MM.1S (cell line): ENCODE measurements around the gene ABCC3.
A peak's percentile ranks its signal among the peaks of the same experiment; 100 is the strongest.

ENCODE experiments used
- DNase-seq: peaks from one replicate; pipeline ENCODE4 v3.0.0-alpha.2; 2015
- H2AFZ ChIP-seq: fragments of 300-600 bp; sonication (generic); 2 replicates; pipeline ENCODE4 v1.6.0; 2016; ENCODE audit warnings: antibody characterized with exemption, low read length
- H3F3A ChIP-seq: fragments of 300-600 bp; sonication (generic); 2 replicates; pipeline ENCODE4 v1.6.1; 2016; ENCODE audit warnings: mild to moderate bottlenecking, antibody characterized with exemption, low read length, moderate library complexity, mixed read lengths; ENCODE audit not compliant: insufficient read depth
- H3K27ac ChIP-seq: fragments of 300-600 bp; sonication (generic); 2 replicates; pipeline ENCODE4 v1.5.1; 2016; ENCODE audit warnings: mild to moderate bottlenecking, low read length
- H3K27me3 ChIP-seq: fragments of 300-600 bp; sonication (generic); replicated peaks from 2 replicates; pipeline ENCODE4 v1.6.0; 2016; ENCODE audit warnings: low read length; ENCODE audit not compliant: insufficient read depth
- H3K36me3 ChIP-seq: fragments of 300-600 bp; sonication (generic); replicated peaks from 2 replicates; pipeline ENCODE4 v1.6.1; 2016; ENCODE audit warnings: mild to moderate bottlenecking, low read length, mixed read lengths; ENCODE audit not compliant: insufficient read depth
- H3K4me1 ChIP-seq: fragments of 300-600 bp; sonication (generic); 2 replicates; pipeline ENCODE4 v1.6.1; 2016; ENCODE audit warnings: low read length, mixed read lengths
- H3K4me2 ChIP-seq: fragments of 300-600 bp; sonication (generic); 2 replicates; pipeline ENCODE4 v1.6.0; 2016; ENCODE audit warnings: low read depth, low read length
- H3K4me3 ChIP-seq: fragments of 300-600 bp; sonication (generic); 2 replicates; pipeline ENCODE4 v1.5.1; 2016; ENCODE audit warnings: low read length, mixed read lengths
- H3K79me2 ChIP-seq: fragments of 300-600 bp; sonication (generic); 2 replicates; pipeline ENCODE4 v1.6.1; 2016; ENCODE audit warnings: mixed run types, low read length, mixed read lengths
- H3K9ac ChIP-seq: fragments of 300-600 bp; sonication (generic); 2 replicates; pipeline ENCODE4 v1.6.1; 2016; ENCODE audit warnings: low read length, mixed read lengths
- H3K9me2 ChIP-seq: fragments of 300-600 bp; sonication (generic); replicated peaks from 2 replicates; pipeline ENCODE4 v1.6.1; 2016; ENCODE audit warnings: mild to moderate bottlenecking, low read length, mixed read lengths; ENCODE audit not compliant: insufficient read depth
- H3K9me3 ChIP-seq: fragments of 300-600 bp; sonication (generic); replicated peaks from 2 replicates; pipeline ENCODE4 v1.6.1; 2016; ENCODE audit warnings: mild to moderate bottlenecking, low read length, mixed read lengths; ENCODE audit not compliant: insufficient read depth
- H4K20me1 ChIP-seq: fragments of 300-600 bp; sonication (generic); 2 replicates; pipeline ENCODE4 v1.6.1; 2016; ENCODE audit warnings: mild to moderate bottlenecking, low read length, moderate library complexity, mixed read lengths; ENCODE audit not compliant: insufficient read depth
- CTCF ChIP-seq: fragments of 300-600 bp; sonication (generic); IDR thresholded peaks from 2 replicates; pipeline ENCODE4 v1.5.1; 2016; ENCODE audit warnings: antibody characterized with exemption, low read length, mixed read lengths
- EZH2 ChIP-seq: fragments of 300-600 bp; sonication (generic); optimal IDR thresholded peaks from 2 replicates; pipeline ENCODE3; 2017; ENCODE audit warnings: low read depth, mild to moderate bottlenecking, antibody characterized with exemption, low read length, mixed read lengths
- EZH2phosphoT487 ChIP-seq: fragments of 300-600 bp; sonication (generic); IDR thresholded peaks from 2 replicates; pipeline ENCODE4 v1.6.1; 2018; ENCODE audit warnings: antibody characterized with exemption, low read length

The ABCC3 gene

GRCh38 chr17:50697663-50698272 lies 63.1 kb downstream of the ABCC3 start:
- peaks cover 19% of the 10 kb centered on the region for H3K36me3 ChIP-seq
- H3F3A ChIP-seq: peaks cover 35% of the 10 kb centered on the region
- H3K9ac ChIP-seq: peak overlapping the region; percentile 15; the same call in 1 of the 2 replicates

GRCh38 chr17:50699410-50699809 lies 64.7 kb downstream of the ABCC3 start:
- no peak for DNase-seq
- H4K20me1 ChIP-seq: no peaks in the 10 kb centered on the region
- no peaks in the 10 kb centered on the region for H3K9me2 ChIP-seq
- H3F3A ChIP-seq: peaks cover 35% of the 10 kb centered on the region
- no peaks in the 10 kb centered on the region for H3K9me3 ChIP-seq
- no peak overlapping the region for H3K4me2 ChIP-seq
- H3K36me3 ChIP-seq: peaks cover 14% of the 10 kb centered on the region; the same call in 1 of the 2 replicates
- TF ChIP-seq CTCF (no peak), EZH2phosphoT487 (no peak), EZH2 (no peak)
- peaks cover 71% of the 10 kb centered on the region for H3K79me2 ChIP-seq
- no peak overlapping the region for H3K27ac ChIP-seq
- H3K4me3 ChIP-seq: no peak overlapping the region
- H3K27me3 ChIP-seq: no peaks in the 10 kb centered on the region
- no peak overlapping the region for H3K9ac ChIP-seq
- H2AFZ ChIP-seq: no peak overlapping the region
- peaks cover 43% of the 10 kb centered on the region for H3K4me1 ChIP-seq

More at GRCh38 chr17:50697663-50698272, 63.1 kb downstream of the ABCC3 start:
- H3K4me2 ChIP-seq: peak overlapping the region; percentile 84
- H3K27me3 ChIP-seq: no peaks in the 10 kb centered on the region
- H3K4me1 ChIP-seq: peaks cover 42% of the 10 kb centered on the region
- H3K9me3 ChIP-seq: no peaks in the 10 kb centered on the region
- H3K4me3 ChIP-seq: no peak overlapping the region
- H3K27ac ChIP-seq: peak overlapping the region; percentile 82; the same call in 1 of the 2 replicates
- no peaks in the 10 kb centered on the region for H4K20me1 ChIP-seq
- H3K9me2 ChIP-seq: no peaks in the 10 kb centered on the region
- TF ChIP-seq EZH2phosphoT487 (no peak), EZH2 (no peak), CTCF (peak; percentile 31)
- H2AFZ ChIP-seq: no peak overlapping the region
- H3K79me2 ChIP-seq: peaks cover 58% of the 10 kb centered on the region
- DNase-seq: peak; percentile 46

- Histone ChIP-seq H3K36me3 (0 out of 2 replicates have a peak, but pooled peaks cover 7% of the 10 kb centered on the region), H3K27me3 (no peaks in the 10 kb centered on the region), H4K20me1 (no peaks in the 10 kb centered on the region), H3K4me2 (no peak overlapping the region), H3K4me1 (peaks cover 10% of the 10 kb centered on the region), H3K9me3 (no peaks in the 10 kb centered on the region), H2AFZ (no peak overlapping the region), H3F3A (peaks cover 14% of the 10 kb centered on the region), H3K27ac (no peak overlapping the region), H3K79me2 (peaks cover 86% of the 10 kb centered on the region), H3K9ac (no peak overlapping the region), H3K9me2 (no peaks in the 10 kb centered on the region), H3K4me3 (no peak overlapping the region)
- TF ChIP-seq CTCF (no peak), EZH2phosphoT487 (no peak), EZH2 (no peak)
- DNase-seq: no peak
Observed at GRCh38 chr17:50703162-50703561, 68.5 kb downstream of the ABCC3 start.
